ENCODE results near the gene KCNIP4.

The KCNIP4 gene

DNA sequence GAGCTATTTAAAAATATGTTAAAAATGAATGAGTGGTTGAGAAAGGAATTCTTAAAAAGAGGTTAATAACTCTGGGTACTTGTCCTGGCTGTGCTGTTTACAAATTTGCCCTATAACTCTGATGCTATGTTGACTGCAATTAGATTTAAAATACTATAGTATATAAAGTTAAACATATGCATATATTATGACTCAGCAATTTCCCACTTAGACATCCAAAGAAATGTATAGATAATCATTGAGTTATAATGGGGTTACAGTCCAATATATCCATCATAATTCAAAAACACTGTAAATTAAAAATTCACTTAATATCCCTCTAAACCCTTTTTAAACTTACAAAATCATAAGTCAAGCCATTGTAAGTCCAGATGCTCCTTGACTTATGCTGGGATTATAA lies 818.0 kb downstream of the KCNIP4 start:
- DNase-seq (ENCODE audit: low read depth in 1 of 2, low spot score in 1 of 2) = no peak
- no peak overlapping the region for H3K27ac ChIP-seq (replicated peaks)
- H3K4me3 ChIP-seq (replicated peaks; ENCODE audit: insufficient read depth, low read length) = no peak overlapping the region
- TF ChIP-seq SPI1 (IDR thresholded peaks at IDR 0.05; ENCODE audit: borderline replicate concordance, low read depth) (no peak), POLR2AphosphoS5 (IDR thresholded peaks at IDR 0.05; ENCODE audit: low read depth) (no peak), REST (IDR thresholded peaks at IDR 0.05; ENCODE audit: insufficient replicate concordance, low read depth) (no peak), GABPA (IDR thresholded peaks at IDR 0.05; ENCODE audit: low read depth) (no peak)
- TF ChIP-seq, protein P1, sequence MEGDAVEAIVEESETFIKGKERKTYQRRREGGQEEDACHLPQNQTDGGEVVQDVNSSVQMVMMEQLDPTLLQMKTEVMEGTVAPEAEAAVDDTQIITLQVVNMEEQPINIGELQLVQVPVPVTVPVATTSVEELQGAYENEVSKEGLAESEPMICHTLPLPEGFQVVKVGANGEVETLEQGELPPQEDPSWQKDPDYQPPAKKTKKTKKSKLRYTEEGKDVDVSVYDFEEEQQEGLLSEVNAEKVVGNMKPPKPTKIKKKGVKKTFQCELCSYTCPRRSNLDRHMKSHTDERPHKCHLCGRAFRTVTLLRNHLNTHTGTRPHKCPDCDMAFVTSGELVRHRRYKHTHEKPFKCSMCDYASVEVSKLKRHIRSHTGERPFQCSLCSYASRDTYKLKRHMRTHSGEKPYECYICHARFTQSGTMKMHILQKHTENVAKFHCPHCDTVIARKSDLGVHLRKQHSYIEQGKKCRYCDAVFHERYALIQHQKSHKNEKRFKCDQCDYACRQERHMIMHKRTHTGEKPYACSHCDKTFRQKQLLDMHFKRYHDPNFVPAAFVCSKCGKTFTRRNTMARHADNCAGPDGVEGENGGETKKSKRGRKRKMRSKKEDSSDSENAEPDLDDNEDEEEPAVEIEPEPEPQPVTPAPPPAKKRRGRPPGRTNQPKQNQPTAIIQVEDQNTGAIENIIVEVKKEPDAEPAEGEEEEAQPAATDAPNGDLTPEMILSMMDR (IDR thresholded peaks at IDR 0.05; ENCODE audit: insufficient read depth, low read length) = no peak
- no peaks in the 10 kb centered on the region for H3K27me3 ChIP-seq (ENCODE audit: insufficient read depth, poor library complexity, severe bottlenecking)

GRCh38 chr4:21126014-21126512 lies 822.5 kb downstream of the KCNIP4 start:
- no peaks in the 10 kb centered on the region for H3K27me3 ChIP-seq (ENCODE audit: insufficient read depth, poor library complexity, severe bottlenecking)
- TF ChIP-seq GABPA (IDR thresholded peaks at IDR 0.05; ENCODE audit: low read depth) (no peak), POLR2AphosphoS5 (IDR thresholded peaks at IDR 0.05; ENCODE audit: low read depth) (no peak), REST (IDR thresholded peaks at IDR 0.05; ENCODE audit: insufficient replicate concordance, low read depth) (no peak), SPI1 (IDR thresholded peaks at IDR 0.05; ENCODE audit: borderline replicate concordance, low read depth) (no peak)

DNA sequence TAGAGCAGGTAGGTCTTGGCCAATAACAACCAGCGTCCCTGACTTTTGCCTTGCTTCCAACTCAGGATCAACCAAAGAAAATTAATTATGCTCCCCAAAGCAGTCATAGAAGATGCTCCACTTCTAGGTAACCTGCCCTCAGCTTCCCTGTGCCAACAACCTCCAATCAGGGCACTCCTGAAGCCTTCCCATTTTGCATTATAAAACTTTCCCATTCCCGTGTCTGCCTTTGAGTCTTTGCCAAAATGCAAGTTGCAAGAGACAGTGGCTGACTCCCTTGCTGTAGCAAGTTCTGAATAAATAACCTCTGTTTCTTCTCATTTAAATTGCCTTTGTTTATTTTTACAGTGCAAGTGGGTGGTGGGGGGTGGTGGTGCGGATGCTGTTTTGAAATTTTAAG lies 830.3 kb downstream of the KCNIP4 start:
- Histone ChIP-seq H3K27me3 (ENCODE audit: insufficient read depth, poor library complexity, severe bottlenecking) (no peaks in the 10 kb centered on the region), H3K27ac (replicated peaks) (no peak overlapping the region), H3K4me3 (replicated peaks; ENCODE audit: insufficient read depth, low read length) (no peak overlapping the region)
- no peak for DNase-seq (ENCODE audit: low read depth in 1 of 2, low spot score in 1 of 2)
- no peak for TF ChIP-seq SPI1 (IDR thresholded peaks at IDR 0.05; ENCODE audit: borderline replicate concordance, low read depth)
- TF ChIP-seq POLR2AphosphoS5 (IDR thresholded peaks at IDR 0.05; ENCODE audit: low read depth) = no peak
- TF ChIP-seq GABPA (IDR thresholded peaks at IDR 0.05; ENCODE audit: low read depth) = no peak
- TF ChIP-seq, protein P1 (IDR thresholded peaks at IDR 0.05; ENCODE audit: insufficient read depth, low read length) = no peak
- no peak for TF ChIP-seq REST (IDR thresholded peaks at IDR 0.05; ENCODE audit: insufficient replicate concordance, low read depth)

More at GRCh38 chr4:21126014-21126512, 822.5 kb downstream of the KCNIP4 start:
- no peak for DNase-seq (ENCODE audit: low read depth in 1 of 2, low spot score in 1 of 2)
- no peak overlapping the region for H3K27ac ChIP-seq (replicated peaks)
- no peak overlapping the region for H3K4me3 ChIP-seq (replicated peaks; ENCODE audit: insufficient read depth, low read length)

Data from HL-60 (cell line).